Midbrain (tissue), 1 donor: Measurements from ENCODE around the gene TMEM17.

Experiments used
- DNase-seq: peaks from one replicate; lab custom pipeline; 2025; lab: John Stamatoyannopoulos, UW

TMEM17 gene

GRCh38 chr2:62511636-62512035, 5.6 kb upstream of the TMEM17 start:
- no peak for DNase-seq

- DNase-seq, result no peak
Measured at GRCh38 chr2:62506421-62506750, 391 bp upstream of the TMEM17 start.

GRCh38 chr2:62505109-62505749, 766 bp downstream of the TMEM17 start:
- peak; percentile 39 for DNase-seq

- no peak for DNase-seq
Measured at GRCh38 chr2:62504657-62505056, 1.3 kb downstream of the TMEM17 start.

GRCh38 chr2:62501794-62502500, 4.0 kb downstream of the TMEM17 start:
- no peak for DNase-seq

- DNase-seq, result no peak
Measured at GRCh38 chr2:62501069-62501468, 4.9 kb downstream of the TMEM17 start.

GRCh38 chr2:62499430-62500060, 6.5 kb downstream of the TMEM17 start:
- DNase-seq, result no peak

DNA sequence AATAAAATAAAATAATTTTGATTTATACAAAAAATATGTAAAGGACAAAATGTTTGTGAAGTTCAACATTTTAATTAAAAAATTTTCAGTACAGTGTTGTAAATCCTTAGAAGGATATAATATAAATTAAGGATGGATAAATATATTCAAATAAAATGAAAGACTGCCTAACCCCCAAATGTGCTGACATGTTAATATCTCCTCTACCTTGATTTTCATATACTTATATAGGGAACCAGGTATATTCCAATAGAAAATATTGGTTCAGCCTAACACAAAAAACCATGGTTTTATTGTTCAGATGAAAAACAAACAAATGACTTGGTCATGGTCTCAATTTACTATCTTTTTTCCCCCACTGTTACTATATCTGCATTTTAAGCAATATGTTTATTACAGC, 7.3 kb downstream of the TMEM17 start:
- DNase-seq, result no peak

GRCh38 chr2:62495761-62496160, 10.2 kb downstream of the TMEM17 start:
- DNase-seq, result no peak

DNA sequence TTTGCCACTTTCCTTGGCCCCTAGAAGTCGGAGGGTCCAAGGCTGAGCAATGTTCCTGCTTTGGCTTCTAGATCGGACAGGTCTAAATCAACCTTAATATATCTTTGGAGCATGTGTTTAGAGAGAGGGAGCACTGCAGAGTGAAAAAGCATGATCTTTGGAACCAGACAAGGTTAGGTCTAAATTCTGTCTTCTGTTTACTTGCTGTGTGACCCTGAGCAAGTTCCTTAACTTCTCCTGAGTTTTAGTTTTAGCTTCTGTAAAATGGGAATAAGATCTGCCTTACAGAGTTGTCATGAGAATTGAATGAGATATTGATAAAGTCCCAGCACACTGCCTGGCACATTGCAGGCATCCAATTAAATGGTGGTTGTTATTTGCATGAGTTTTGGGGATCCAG, 13.9 kb downstream of the TMEM17 start:
- DNase-seq, result no peak

DNA sequence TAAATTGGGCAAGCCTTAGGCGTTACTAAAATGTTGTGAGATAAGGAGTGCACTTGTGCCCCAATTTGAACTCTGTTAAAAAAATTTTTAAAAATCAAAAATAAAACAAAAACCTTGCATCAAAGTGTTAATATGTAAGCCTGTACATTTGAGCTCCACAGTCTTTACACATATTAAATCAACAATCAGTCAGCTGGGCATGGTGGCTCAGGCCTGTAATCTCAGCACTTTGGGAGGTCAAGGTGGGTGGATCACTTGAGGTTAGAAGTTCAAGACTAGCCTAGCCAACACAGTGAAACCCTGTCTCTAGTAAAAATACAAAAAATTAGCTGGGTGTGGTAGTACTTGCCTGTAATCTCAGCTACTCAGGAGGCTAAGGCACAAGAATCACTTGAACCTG, 16.3 kb downstream of the TMEM17 start:
- DNase-seq, result no peak

- no peak for DNase-seq
Measured at GRCh38 chr2:62489162-62489561, 16.8 kb downstream of the TMEM17 start.

DNA sequence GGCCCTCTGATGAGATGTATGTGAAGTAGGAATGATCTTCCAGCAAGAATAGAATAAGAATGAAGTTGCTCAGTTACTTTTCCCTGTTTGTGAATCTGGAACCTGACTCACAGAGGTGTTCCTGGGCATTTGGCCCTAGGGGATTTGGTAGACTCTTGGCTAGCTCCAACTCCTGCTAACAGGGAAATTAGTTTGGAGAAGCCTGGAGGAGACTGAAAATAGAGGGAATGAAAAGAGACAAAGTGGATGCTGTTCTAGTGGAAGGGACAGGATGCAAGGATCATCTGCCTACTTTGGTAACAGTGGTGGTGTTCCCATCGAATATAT, 19.6 kb downstream of the TMEM17 start:
- no peak for DNase-seq

GRCh38 chr2:62485761-62486438, 20.1 kb downstream of the TMEM17 start:
- no peak for DNase-seq

GRCh38 chr2:62482558-62483352, 23.2 kb downstream of the TMEM17 start:
- no peak for DNase-seq

DNA sequence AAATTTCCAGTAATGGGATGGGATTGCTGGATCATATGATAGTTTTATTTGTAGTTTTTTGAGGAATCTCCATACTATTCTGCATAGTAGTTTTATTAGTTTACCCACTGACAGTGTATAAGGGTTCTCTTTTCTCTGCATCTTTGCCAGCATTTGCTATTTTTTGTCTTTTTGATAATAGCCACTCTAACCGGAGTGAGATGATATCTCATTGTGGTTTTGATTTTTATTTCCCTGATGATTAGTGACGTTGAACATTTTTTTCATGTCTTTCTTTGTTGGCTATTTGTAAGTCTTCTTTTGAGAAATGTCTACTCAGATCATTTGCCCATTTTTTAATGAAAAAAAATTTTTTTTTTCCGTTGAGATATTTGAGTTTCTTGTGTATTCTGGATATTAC, 26.1 kb downstream of the TMEM17 start:
- no peak for DNase-seq

DNA sequence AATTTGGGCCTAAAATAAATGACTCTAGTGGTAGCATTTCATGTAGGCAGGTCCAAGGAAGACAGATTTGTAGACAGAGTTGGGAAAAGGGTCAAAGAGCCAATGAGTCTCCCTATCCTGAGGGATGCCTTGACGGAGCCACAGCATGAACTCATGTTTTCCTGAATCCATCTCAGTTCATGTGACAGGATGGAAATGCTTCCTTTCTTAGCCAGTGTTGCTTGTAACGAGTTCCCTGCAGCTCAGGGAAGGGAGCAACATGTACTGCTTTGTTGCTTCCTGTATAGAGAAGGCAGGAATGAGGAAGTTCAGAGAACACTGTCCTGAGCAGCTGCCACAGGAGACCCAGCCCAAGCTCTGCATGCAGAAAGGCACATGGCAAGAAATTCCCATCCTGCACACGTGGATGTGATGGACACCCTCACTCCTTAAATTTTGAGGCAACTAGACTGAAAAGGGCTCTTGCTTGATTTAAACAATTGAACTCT, 27.9 kb downstream of the TMEM17 start:
- no peak for DNase-seq

DNA sequence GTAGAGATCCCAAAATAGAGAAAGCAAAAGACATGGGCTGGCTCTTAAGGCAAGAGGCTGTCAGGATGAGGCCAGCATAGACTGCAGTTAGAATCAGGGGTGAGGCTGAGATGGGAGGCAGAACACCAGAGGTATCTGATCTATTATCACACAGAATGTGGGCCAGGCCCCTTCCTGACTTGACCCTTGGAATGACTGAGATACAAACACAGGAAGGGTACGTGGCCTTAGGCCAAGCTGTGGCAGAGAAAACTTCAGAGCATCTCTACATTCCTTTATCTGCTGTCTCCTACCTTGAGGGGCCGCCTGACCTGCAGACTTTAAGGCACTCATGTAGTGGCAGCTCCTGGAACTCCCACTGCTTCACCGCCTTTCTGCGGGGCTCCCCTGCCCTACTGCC, 28.4 kb downstream of the TMEM17 start:
- DNase-seq, result no peak

DNA sequence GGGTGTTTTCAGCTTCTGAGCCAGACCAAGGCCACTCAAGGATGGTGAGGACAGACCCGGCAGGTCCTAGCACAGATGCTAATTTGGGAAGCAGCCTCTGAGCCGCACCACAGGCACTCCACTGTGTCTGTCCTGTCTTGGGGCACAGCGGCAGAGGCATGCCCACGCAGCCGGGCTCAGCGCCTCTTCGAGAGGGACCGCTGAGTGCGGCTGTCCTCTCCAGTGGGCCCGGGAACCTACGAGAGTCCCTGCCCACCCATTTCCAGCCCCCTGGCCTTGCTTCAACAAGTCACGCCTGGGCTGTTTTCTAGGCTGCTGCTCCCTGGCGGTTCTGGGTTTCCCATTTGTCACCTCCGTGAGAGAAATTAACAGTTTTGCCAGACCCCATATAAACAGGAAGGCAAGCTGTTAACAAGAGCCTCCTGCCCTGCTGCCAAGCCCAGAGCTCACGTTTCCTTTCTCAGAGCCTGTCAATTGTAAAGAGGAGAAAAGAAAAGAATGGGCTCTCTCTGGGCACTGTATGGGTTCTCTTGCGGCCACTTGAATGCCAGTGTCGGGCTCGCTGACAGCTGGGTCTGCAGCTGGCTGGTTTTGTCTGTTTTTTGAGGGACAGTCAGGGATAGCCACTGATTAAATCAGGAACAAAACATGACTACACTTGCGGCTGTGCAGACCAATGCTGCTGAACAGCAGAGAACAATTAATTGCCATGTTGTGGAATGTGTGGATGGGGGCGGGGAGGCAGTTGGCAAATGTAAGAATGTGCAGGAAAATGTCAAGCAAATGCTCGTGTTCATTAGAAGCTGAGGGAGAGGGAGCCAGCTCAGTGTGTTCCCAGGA, 30.6 kb downstream of the TMEM17 start:
- DNase-seq, result peak; percentile 72

- DNase-seq, result no peak
Measured at GRCh38 chr2:62474176-62474575, 31.8 kb downstream of the TMEM17 start.

DNA sequence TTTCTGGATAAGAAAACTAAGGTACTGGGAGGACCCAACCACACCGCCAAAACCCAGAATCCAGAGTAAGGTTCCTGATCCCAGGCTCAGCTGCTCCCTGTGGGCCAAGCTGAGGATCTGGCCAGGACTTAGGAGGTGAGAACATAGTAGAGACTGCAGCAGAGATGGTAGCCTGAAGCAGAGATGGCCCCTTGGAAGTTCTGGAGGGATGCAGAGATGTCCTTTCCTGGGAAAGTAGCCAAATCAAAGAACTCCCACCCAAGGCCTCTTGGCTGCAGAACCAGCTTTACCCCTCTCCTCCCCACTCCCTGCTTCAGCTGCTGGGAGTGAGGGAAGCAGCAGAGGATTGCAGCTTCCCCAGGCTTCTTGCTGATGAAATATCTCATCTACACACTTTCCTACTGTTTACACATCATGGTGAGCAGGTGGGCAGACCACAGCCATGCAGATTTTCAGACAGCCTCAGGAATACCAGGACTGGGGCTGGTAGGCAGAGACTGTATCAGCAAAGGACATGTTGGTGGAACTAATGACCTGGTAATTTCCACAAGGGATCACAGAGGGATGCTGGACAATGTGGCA, 32.7 kb downstream of the TMEM17 start:
- no peak for DNase-seq
